GM21529 (cell line): ENCODE measurements around the gene DCN.

Source experiments
- ATAC-seq: cut with Tn5 transposase; IDR thresholded peaks from one replicate; pipeline ENCODE4 v1.9.1; 2021; ENCODE audit not compliant: unreplicated experiment

Gene DCN

DNA sequence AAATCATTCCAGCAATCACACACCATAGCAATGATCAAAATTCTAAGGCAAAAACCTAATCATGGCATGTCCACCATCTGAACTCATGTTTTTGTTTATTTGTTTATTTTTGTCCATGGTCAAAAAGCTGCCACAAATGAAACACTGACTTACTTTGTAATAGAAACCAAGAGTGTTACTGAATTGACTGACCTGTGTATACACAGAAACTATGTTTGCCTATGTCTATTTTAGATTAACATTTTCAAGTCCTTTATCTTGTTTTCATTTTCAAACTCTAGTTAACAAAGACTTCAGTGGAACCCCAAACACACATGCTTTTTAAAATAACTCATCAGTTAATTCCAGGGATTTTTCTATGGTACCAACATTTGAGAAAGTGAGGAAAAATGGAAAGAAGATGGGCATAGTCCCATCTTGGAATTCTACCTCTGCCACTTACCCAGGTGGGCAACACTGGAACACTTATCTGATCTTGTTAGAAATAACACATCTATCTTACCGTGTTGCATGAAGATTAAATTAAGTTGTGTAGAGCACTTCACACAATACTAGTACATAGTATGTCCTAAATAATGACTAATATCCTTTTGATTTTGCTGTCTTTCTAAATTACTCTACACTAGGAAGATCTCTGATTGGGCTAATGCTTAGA lies 77.7 kb downstream of the DCN start:
- peak; percentile 68 for ATAC-seq

DNA sequence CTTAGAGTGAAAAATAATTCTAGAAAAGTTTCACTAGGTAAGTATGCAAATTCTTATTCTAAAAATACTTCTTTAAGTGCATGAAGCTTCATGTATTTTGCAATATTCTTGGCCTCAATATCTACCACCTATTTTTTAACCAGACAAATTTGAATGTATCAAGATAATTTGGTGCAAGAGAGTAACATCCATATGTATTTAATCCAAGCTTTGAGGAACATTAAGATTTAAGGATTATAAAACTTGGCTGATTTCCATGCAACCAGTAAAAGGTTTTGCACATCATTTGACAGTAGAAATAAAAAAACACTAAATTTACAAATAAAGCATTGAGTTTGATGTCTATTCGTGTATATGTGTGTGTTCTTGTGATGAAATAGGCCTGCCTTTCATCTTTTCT lies 79.0 kb downstream of the DCN start:
- no peak for ATAC-seq

DNA sequence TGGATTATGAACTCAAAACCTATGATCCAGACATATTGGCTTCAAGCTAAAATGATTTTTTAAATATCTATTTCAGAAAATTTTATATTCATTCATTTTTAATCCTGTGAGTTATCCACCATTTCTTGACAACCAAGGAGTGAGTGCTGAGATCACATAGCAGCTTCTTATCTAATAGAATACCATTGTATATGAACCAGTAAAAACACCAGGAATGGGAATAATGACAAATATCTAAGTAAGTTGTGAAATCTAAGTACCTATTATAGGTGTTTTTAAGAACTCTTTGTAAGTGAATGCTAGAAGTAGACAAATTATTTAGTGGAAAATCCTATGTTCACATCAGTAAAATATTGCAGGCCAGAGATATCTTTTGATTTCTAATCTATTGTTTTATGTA lies 79.5 kb downstream of the DCN start:
- no peak for ATAC-seq

DNA sequence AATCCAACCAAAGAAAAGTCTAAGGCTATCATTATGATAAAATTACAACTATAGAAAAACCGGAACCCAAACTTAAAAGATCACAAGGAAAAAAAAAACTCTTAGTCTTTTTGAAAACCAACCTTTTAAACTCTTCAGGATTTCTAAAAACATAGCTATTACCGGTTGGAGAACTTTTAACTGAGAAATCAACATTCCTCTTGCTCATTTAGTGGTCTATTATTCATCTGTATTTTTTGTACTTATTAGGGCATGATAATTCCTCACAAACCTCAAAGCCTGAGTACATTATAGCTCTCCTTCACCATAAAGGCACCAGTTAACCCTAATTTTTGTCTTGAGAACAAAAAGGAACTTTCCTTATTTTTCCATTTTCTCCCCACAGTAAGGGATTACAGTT lies 81.7 kb downstream of the DCN start:
- ATAC-seq: no peak

DNA sequence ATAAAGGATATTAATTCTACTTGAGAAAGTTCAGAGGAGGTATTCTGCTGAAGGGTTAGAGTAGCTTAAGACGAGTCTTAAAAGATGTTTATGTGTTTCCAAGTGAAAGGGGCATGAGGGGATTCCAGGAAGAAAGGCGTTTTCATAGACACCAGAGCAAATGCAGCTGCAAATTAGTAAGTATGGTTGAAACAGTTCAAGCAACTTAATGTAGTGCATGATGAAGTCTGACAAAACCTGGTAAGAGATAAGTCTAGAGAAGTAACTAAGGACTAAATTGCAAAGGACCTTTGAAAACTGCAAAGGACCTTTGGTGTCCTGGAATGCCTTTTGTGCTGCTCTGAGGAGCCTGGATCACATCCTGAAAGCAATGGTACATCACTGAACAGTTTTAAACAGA lies 82.8 kb downstream of the DCN start:
- no peak for ATAC-seq

DNA sequence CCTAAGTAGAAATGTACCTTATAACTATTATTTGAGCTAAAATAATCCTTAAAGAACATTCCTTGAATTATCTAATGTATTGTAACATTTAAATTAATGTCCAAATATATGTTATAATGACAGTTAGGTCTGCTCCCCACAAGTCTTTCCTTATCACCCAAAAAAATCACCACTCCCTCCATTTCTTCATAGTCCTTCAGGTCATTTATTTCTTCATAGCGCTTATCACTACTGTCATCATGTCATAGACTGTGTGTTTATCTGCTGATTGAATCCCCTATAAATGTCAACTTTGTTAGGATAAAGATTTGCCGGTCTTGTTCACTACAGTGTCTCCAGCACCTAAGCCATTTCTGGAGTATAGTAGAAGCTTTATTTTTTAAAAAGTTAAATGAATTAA lies 83.3 kb downstream of the DCN start:
- no peak for ATAC-seq

DNA sequence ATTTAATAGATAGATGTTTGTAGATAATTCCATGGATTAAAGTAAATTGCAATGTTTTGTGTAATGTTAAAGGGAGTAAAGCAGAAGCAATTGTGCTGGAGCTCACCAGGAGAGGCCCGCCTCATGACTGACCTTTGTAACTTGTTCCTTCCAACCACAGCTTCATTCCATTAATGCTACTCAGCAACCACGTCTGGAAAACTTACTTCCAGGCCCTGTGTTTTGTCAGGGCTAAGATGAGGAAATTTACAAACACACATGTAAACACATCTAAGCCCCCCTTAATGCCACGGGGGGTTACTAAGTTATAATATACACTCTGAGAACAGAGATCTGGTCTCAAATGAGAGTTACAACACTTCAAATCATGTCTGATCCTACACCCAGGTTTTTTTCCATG lies 83.7 kb downstream of the DCN start:
- no peak for ATAC-seq

DNA sequence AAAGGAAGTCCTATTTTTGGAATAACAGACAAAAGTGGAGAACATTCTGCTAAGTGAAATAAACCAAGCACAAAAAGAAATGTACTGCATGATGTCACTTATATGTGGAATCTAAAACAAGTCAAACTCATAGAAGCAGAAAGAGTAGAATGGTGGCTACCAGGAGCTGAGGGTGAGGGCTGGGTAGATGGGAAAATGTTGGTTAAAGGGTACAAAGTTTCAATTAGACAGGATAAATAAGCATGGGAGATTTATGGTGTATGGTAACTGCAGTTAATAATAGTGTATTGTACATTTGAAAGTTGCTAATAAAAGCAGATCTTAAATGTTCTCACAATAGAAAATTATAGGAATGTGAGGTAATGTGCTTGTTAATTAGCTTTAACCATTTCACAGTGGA lies 84.2 kb downstream of the DCN start:
- no peak for ATAC-seq

DNA sequence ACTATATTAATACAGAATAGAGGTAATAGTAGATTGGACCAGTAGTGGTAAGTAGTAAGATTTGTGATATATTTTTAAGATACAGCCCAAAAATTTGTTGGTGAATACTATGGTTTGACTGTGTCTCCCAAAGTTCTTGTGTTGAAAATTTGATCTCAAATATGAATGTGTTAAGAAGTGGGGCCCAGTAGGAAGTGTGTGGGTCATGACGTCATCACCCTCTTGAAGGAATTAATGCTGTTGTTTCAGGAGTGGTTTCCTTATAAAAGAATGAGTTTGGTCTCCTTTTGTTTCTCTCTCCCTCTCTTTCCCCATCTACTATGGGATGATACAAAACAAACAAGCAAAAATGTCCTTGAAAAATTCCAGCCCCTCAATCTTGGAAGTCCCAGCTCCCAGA lies 87.7 kb downstream of the DCN start:
- ATAC-seq: no peak

DNA sequence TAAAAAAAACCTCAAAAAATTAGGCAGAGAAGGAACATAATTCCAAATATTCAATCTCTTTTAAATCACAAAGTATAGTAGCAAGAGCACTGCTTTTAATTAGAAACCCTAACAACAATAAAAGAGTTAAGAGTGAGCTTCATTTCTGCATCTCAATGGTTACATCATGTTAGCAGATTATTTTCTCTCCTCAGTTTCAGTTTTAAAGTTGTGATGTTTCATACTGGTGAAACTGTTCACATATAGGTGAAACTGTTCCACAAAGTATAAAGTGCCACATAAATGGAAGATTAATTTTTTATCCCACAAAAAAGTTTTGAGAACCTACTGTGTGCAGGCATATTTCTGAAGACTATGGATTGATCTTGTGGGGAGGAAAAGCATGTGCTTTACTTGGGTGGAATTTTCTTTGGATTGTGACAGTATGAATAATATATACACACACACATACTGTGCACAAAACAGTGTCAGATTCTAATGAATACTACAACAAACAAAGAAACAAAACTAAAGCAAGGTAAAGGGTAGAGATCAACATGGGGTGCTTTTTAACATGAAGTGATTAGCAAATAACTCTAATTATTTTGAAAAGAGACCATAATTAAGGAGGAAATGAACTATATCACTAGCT lies 88.5 kb downstream of the DCN start:
- no peak for ATAC-seq

DNA sequence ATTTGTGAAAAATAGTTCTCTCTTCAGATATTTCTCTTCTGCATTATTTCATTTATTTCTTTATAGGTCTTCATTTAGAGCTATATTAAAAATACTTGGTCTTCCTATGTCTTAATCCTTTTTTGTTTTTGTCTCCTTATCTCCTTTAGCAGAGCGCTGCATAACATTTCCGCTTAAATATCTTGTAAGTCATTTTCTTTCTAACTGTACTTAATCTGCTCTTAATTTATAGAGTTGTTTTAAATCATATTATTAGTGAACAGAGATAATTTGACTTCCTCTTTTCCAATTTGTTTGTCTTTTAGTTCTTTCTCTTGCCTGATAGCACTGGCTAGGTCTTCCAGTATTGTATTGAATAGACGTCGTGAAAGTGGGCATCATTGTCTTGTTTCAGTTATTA lies 89.3 kb downstream of the DCN start:
- ATAC-seq: no peak

DNA sequence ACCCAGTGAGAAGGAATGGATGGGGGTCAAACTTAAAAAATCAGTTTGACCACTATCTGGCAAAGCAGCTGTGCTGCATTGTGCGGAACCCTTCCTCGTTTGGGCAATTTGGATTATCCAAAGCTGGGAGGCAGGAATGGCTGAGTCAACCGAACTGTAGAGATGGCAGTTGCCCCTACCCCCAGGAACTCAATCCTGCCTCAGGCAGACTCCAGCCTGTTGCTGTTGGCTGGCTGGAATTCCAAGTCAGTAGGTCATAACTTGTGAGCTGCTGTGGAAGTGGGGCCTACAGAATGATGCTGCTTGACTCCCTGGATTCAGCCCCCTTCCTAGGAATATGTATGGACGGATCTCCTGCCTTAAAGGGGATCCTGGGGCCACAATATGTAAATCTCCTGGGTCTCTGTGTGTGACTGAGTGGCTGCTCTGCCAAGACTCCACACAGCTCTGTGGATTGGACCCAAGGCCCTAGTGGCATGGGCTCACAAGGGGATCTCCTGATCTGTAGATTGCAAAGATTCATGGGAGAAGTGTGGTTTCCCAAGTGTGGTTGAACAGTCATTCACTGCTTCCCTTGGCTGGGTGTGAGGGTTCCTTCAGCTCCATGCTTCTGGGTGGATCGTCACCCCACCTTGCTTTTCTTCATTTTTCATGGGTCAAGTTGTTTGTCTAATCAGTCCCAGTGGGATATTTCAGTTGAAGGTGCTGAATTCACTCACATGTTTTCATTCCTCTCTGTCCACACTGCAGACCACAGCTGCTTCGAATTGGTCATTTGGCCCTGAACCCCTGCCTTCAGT lies 90.5 kb downstream of the DCN start:
- ATAC-seq: no peak
